ENCODE results near the gene CCDC83.
"Not testable (repeated sequence)": the region's sequence is repeated elsewhere in the genome, so short reads cannot be mapped to it uniquely, and the experiment has no call there.

Gene CCDC83

GRCh38 chr11:85945788-85946187 lies 90.6 kb downstream of the CCDC83 start:
- peak; percentile 38 for DNase-seq

DNA sequence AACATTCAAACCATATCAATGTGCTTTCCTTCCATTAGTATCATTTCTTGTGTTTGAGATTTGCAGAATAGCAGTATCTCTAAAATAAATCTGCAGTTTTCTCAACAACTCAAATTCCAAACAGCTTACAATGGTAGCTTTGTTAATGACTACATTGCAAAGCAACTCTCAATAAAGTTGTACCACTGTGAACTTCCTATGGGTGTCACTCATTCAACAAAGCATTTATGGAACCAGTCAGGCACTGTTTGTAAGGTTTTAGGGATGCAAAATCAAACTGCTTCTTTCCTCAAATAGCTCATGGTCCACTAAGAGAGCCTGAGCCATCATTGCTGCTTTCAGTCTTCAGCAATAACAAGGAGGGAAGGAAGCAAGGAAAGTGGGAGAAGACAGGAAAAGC lies 91.0 kb downstream of the CCDC83 start:
- DNase-seq = no peak

GRCh38 chr11:85947431-85948272 lies 92.5 kb downstream of the CCDC83 start:
- peak; percentile 75 for DNase-seq

- no peak for DNase-seq
Observed at GRCh38 chr11:85948884-85949283, 93.7 kb downstream of the CCDC83 start.

DNA sequence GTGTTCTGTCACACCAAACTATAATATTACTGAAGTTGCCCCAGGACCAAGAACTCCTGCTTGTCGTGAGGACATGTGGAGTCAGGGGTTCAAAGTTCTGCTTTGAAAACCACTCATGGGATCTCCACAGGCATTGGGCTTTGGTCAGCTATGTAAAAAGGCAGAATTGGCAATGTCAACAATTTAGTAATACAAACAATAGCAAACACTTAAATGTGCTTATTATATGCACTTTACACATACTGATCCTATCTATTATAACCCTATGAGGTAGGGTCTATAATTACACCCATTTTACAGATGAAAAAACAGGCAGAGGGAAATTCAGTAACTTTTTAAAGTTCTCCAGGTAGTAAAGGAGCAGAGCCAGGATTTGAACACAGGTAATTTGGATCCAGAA lies 94.6 kb downstream of the CCDC83 start:
- DNase-seq = no peak

GRCh38 chr11:85950317-85951048 lies 95.3 kb downstream of the CCDC83 start:
- no peak for DNase-seq

DNA sequence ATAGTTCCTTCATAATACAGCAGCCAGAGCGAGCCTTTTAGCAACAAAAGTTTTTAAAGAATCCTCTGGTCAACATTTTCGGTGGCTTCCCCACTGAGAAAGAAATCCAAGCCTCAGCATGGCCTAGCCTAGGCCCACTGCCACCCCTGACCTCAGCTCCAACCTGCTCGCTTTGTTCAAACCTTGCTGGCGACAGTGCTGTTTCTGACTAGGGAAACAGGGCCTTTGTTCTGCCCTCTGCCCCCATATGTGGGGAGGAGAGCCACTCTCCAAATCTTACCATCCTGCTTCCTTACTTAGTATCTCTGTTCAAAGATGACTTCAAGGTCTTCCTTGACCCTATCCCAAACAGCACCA lies 95.8 kb downstream of the CCDC83 start:
- no peak for DNase-seq

GRCh38 chr11:85951428-85952107 lies 96.4 kb downstream of the CCDC83 start:
- DNase-seq = no peak

GRCh38 chr11:85952108-85952485 lies 96.9 kb downstream of the CCDC83 start:
- not testable (repeated sequence) for DNase-seq

DNA sequence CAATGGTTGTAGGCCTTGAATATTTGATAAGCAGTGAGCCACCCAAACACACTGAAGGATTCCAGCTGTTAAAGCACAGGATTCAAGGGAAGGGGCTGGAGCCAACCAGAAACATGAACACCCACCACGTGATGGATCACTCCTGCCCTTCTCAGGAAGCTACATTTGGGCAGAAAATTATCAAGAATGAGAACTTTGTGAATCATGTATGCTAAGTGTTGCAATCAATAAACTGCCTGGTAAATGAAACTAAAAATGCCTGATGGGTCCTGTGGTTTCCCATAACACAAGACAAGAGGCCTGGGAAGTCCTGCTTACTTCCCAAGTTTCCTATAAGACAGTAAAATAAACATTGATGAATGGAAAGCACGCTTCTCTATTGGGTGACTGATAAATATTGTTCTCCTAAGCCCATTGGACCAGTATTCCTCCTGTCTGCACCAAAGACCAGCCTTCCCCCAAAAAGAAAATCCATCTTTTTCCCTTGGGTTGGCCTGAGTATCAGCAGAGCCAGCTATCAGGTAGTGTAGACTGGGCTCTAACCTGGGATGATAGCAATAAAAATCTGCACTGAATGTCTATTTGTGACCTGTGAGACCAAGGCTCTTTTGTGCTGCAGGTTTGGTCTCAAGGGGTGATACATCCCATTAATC lies 98.4 kb downstream of the CCDC83 start:
- DNase-seq = peak; percentile 60

- DNase-seq = no peak
Observed at GRCh38 chr11:85955531-85955930, 100.3 kb downstream of the CCDC83 start.

GRCh38 chr11:85960678-85961077 lies 105.5 kb downstream of the CCDC83 start:
- DNase-seq = no peak

DNA sequence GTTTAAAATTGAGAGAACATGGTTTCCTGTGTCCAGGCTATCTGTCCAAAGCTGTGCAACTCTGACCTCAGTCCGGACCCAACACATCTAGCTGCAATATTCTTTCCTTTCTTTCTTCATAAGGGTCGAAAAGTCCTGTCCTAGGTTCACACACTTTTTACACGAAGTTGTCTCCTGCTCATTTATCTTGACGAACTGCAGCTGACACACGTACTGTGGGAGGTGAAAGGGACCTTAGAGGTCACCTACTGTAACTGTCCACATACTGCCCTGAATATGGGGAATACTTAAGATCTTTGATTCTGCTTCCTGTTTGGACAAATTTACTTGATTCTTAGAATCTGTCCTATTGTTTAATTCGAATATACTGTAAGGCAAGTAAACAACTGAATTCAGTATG lies 105.9 kb downstream of the CCDC83 start:
- no peak for DNase-seq

DNA sequence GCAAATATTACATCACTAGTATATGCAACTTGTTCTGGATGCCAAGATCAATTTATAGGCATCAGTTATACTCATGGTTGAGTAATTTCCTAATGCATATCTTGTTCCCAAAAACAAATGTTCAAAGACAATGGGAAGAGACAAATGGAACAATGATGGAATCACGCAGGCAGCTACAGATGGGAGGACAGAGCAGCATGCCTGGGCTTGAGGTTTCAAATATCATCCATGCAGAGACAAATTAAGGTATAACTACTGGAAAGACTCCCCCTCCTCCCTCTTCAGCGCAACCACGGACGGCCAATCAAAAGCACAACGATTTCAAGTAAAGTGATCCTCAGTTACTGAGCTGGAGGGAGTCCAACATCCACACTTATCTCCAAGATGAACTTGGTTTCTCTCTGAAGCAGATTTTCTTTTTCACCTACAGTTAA lies 106.8 kb downstream of the CCDC83 start:
- DNase-seq = no peak

- no peak for DNase-seq
Observed at GRCh38 chr11:85965202-85965601, 110.0 kb downstream of the CCDC83 start.

GRCh38 chr11:85967457-85967856 lies 112.3 kb downstream of the CCDC83 start:
- DNase-seq = no peak

All from MV-4-11 (cell line).